Keratinocyte (primary cell): ENCODE results near the gene ADH5. TPM values are rescaled to one million over a fixed set of nuclear protein-coding genes. Genes with fewer than 3 reads are reported as not detected.
"Not testable (repeated sequence)": the region's sequence is repeated elsewhere in the genome, so short reads cannot be mapped to it uniquely, and the experiment has no call there.

Experiments used
- DNase-seq: peaks from one replicate; pipeline ENCODE4 v3.0.0-alpha.2; 2011; ENCODE audit warnings: low read depth, missing footprints, low spot score
- FAIRE-seq: peaks from 2 replicates; lab custom pipeline; 2011; peaks lifted over from hg19 to GRCh38; lab: Jason Lieb, UNC
- H2AFZ ChIP-seq: 2 replicates; pipeline ENCODE4 v1.6.0; 2012; ENCODE audit warnings: low read length, control low read depth, inconsistent platforms; ENCODE audit not compliant: control insufficient read depth
- H3K27ac ChIP-seq: 2 replicates; pipeline ENCODE4 v1.5.1; 2011; ENCODE audit warnings: low read length; ENCODE audit not compliant: control insufficient read depth, insufficient read depth
- H3K27me3 ChIP-seq: 3 replicates; pipeline ENCODE4 v1.6.0; 2011; ENCODE audit warnings: low read length; ENCODE audit not compliant: control insufficient read depth, insufficient read depth; ENCODE audit errors: extremely low read depth
- H3K36me3 ChIP-seq, 2 experiments: 2 replicates in 1 of 2; 3 replicates in 1 of 2; pipeline ENCODE4 v1.5.1; 2011; ENCODE audit warnings: low read length in 2 of 2, mild to moderate bottlenecking in 1 of 2; ENCODE audit not compliant: control insufficient read depth in 2 of 2, insufficient read depth in 2 of 2; ENCODE audit errors: extremely low read depth in 1 of 2
- H3K4me1 ChIP-seq: 3 replicates; pipeline ENCODE4 v1.5.1; 2011; ENCODE audit warnings: low read length; ENCODE audit not compliant: control insufficient read depth, insufficient read depth; ENCODE audit errors: extremely low read depth
- H3K4me2 ChIP-seq: 3 replicates; pipeline ENCODE4 v1.6.0; 2011; ENCODE audit warnings: low read depth, low read length; ENCODE audit not compliant: control insufficient read depth, insufficient read depth; ENCODE audit errors: extremely low read depth
- H3K4me3 ChIP-seq, 3 experiments: fragments of 200-600 bp in 1 of 3; sonication (generic) in 1 of 3; 2 replicates in 2 of 3; 3 replicates in 1 of 3; pipeline ENCODE4 v1.5.1; 2011 to 2016; ENCODE audit warnings: low read length in 3 of 3, mild to moderate bottlenecking in 3 of 3, control low read depth in 2 of 3, inconsistent platforms in 1 of 3, low read depth in 1 of 3, mixed read lengths in 1 of 3, mixed run types in 1 of 3, moderate library complexity in 1 of 3; ENCODE audit not compliant: control insufficient read depth in 2 of 3, insufficient read depth in 2 of 3; ENCODE audit errors: extremely low read depth in 1 of 3
- H3K79me2 ChIP-seq: 2 replicates; pipeline ENCODE4 v1.6.0; 2012; ENCODE audit warnings: low read length; ENCODE audit not compliant: control insufficient read depth, insufficient read depth
- H3K9ac ChIP-seq: 3 replicates; pipeline ENCODE4 v1.6.0; 2011; ENCODE audit warnings: low read length; ENCODE audit not compliant: control insufficient read depth, insufficient read depth; ENCODE audit errors: extremely low read depth
- H3K9me1 ChIP-seq: 3 replicates; pipeline ENCODE4 v1.6.0; 2011; ENCODE audit warnings: low read length; ENCODE audit not compliant: control insufficient read depth, insufficient read depth; ENCODE audit errors: extremely low read depth
- H3K9me3 ChIP-seq: 2 replicates; pipeline ENCODE4 v1.5.1; 2012; ENCODE audit warnings: low read depth, low read length; ENCODE audit not compliant: control insufficient read depth
- H4K20me1 ChIP-seq: 3 replicates; pipeline ENCODE4 v1.6.0; 2011; ENCODE audit warnings: low read length; ENCODE audit not compliant: control insufficient read depth, insufficient read depth; ENCODE audit errors: extremely low read depth
- EZH2 ChIP-seq: IDR thresholded peaks from one replicate; pipeline ENCODE4 v1.6.1; 2012; ENCODE audit warnings: inconsistent platforms, mild to moderate bottlenecking, low read length, moderate library complexity
- dilution Hi-C: fragments of 300-500 bp; cut with MboI; formaldehyde crosslinking; loops from one replicate; pipeline ENCODE4 v1.7.0; 2020; ENCODE audit warnings: low sequenced_read_pairs; ENCODE audit not compliant: extremely low pct_ligation_motif_present
- polyA plus RNA-seq, 5 experiments: library from polyadenylated mRNA; depleted of rRNA in 3 of 5; stranded (reverse) in 3 of 5; stranded (forward) in 1 of 5; unstranded in 1 of 5; fragments of >200 nt; gene quantifications; 1 replicate in 1 of 5; 2 replicates in 3 of 5; 3 replicates in 1 of 5; pipeline versions ENCODE4 v1.2.1 to v1.2.3, GENCODE V29; 2011 to 2012; ENCODE audit warnings: missing spikeins in 2 of 5, low read depth in 1 of 5, low replicate concordance in 1 of 5
- TF ChIP-seq, protein P1 (sequence below), 3 experiments: IDR thresholded peaks in 1 of 3; conservative IDR thresholded peaks in 1 of 3; optimal IDR thresholded peaks in 1 of 3; 2 replicates in 2 of 3; 3 replicates in 1 of 3; pipeline versions ENCODE3 to v1.5.1; 2011; ENCODE audit warnings: low read length in 3 of 3, mild to moderate bottlenecking in 3 of 3, moderate library complexity in 2 of 3, control low read depth in 1 of 3, inconsistent platforms in 1 of 3; ENCODE audit not compliant: insufficient read depth in 2 of 3; ENCODE audit errors: extremely low read depth in 1 of 3

Gene ADH5
- polyA plus RNA-seq, 1 donor (not counting 4 experiments of a cell fraction or from before 2014, with no cell fraction given) = 314 TPM

DNA sequence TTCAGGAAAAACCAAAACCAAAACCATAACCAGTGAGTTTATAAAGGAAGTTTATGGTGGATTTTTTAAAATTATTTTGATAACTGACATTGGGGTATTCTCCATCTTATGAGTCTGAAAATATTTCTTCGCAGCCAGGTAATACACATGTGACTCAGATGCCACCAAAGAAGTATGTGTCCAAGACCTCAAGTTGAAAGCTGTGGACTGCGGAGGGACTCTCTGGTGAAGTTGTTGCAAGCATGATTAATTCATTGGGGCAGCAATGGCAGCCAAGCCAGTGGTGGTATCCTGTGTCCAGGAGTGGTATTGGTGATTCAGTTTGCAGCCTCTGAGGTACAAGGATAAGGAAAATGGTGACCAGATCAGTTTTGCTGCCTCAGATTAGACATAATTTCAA is 14.0 kb upstream of the ADH5 start:
- H3K36me3 ChIP-seq = peaks cover 0 to 1% of the 10 kb centered on the region in 2 experiments
- H3K27ac ChIP-seq = no peak overlapping the region
- no peaks in the 10 kb centered on the region for H3K9me3 ChIP-seq
- no peaks in the 10 kb centered on the region for H3K9me1 ChIP-seq
- dilution Hi-C loops = no loop called here
- no peak for FAIRE-seq
- no peak overlapping the region for H2AFZ ChIP-seq
- H3K27me3 ChIP-seq = no peaks in the 10 kb centered on the region
- H3K4me2 ChIP-seq = no peak overlapping the region
- DNase-seq = no peak
- no peaks in the 10 kb centered on the region for H4K20me1 ChIP-seq
- H3K4me3 ChIP-seq = no peak overlapping the region
- no peak overlapping the region for H3K9ac ChIP-seq
- no peak for TF ChIP-seq EZH2
- TF ChIP-seq, protein P1, sequence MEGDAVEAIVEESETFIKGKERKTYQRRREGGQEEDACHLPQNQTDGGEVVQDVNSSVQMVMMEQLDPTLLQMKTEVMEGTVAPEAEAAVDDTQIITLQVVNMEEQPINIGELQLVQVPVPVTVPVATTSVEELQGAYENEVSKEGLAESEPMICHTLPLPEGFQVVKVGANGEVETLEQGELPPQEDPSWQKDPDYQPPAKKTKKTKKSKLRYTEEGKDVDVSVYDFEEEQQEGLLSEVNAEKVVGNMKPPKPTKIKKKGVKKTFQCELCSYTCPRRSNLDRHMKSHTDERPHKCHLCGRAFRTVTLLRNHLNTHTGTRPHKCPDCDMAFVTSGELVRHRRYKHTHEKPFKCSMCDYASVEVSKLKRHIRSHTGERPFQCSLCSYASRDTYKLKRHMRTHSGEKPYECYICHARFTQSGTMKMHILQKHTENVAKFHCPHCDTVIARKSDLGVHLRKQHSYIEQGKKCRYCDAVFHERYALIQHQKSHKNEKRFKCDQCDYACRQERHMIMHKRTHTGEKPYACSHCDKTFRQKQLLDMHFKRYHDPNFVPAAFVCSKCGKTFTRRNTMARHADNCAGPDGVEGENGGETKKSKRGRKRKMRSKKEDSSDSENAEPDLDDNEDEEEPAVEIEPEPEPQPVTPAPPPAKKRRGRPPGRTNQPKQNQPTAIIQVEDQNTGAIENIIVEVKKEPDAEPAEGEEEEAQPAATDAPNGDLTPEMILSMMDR (optimal IDR thresholded peaks at IDR 0.05 in 1 of 3, IDR thresholded peaks at IDR 0.05 in 1 of 3, conservative IDR thresholded peaks at IDR 0.05 in 1 of 3; ENCODE audit: extremely low read depth in 1 of 3, insufficient read depth in 2 of 3, low read length in 3 of 3) = no peak
- no peaks in the 10 kb centered on the region for H3K4me1 ChIP-seq
- H3K79me2 ChIP-seq = no peaks in the 10 kb centered on the region

DNA sequence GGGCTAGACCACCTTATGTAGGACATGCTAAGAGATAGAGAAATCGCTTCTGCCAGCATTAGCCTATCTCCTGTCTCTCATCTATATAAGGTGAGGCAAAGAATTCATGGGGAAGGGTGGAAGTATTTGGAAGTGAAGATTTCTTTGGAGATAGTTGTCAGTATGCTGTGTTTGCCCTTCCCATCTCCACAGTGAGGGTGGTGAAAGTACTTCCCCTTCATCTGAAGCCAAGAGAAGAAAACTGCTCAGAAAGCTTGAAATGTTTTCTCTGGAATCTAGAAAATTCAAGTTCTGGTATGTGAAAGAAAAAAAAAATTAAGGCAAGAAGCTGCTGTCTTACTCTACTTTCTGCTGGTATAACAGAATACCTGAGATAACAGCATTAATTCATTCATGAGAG is 12.3 kb upstream of the ADH5 start:
- Histone ChIP-seq H3K79me2 (no peaks in the 10 kb centered on the region), H3K36me3 (peaks cover 0 to 1% of the 10 kb centered on the region in 2 experiments), H4K20me1 (no peaks in the 10 kb centered on the region), H3K9ac (no peak overlapping the region), H3K27me3 (no peaks in the 10 kb centered on the region), H3K27ac (no peak overlapping the region), H3K4me1 (no peaks in the 10 kb centered on the region), H3K9me3 (no peaks in the 10 kb centered on the region), H2AFZ (no peak overlapping the region), H3K4me2 (no peak overlapping the region), H3K9me1 (no peaks in the 10 kb centered on the region), H3K4me3 (no peak overlapping the region)
- TF ChIP-seq, protein P1 (optimal IDR thresholded peaks at IDR 0.05 in 1 of 3, IDR thresholded peaks at IDR 0.05 in 1 of 3, conservative IDR thresholded peaks at IDR 0.05 in 1 of 3; ENCODE audit: extremely low read depth in 1 of 3, insufficient read depth in 2 of 3, low read length in 3 of 3) = no peak
- TF ChIP-seq EZH2 = no peak
- dilution Hi-C loops = no loop called here
- no peak for FAIRE-seq
- no peak for DNase-seq

DNA sequence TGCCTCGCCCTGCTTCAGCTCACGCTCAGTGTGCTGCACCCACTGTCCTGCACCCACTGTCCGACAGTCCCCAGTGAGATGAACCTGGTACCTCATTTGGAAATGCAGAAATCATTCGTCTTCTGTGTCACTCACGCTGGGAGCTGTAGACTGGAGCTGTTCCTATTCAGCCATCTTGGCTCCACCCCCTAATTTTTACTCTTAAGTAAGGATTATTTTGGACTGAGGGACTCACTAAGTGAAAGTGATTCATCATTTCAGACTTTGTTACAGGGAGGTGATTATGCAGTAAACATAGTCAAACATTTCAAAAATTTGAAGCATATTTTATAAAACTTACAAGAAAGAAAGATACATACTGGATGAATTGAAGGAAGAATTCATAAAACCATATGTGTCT is 11.2 kb upstream of the ADH5 start:
- H3K9me3 ChIP-seq, H2AFZ ChIP-seq, H3K27ac ChIP-seq, H3K4me2 ChIP-seq, H4K20me1 ChIP-seq, H3K4me1 ChIP-seq, DNase-seq, H3K9me1 ChIP-seq, H3K79me2 ChIP-seq, FAIRE-seq, dilution Hi-C loops, H3K27me3 ChIP-seq, H3K36me3 ChIP-seq, H3K4me3 ChIP-seq, H3K9ac ChIP-seq: not testable (repeated sequence)
